A549 (cell line): Measurements from ENCODE around the gene KRTAP5-8. TPM values are rescaled to one million over a fixed set of nuclear protein-coding genes. Genes with fewer than 3 reads are reported as not detected.
"Not testable (repeated sequence)": the region's sequence is repeated elsewhere in the genome, so short reads cannot be mapped to it uniquely, and the experiment has no call there.

Source experiments
- ATAC-seq, 2 experiments: fragments of 200-7000 bp in 1 of 2; fragments of >200 bp in 1 of 2; cut with Nextera tagmentation in 1 of 2; cut with Tn5 transposase in 1 of 2; 3 replicates each; pipeline versions ENCODE4 v1.8.0 to v1.9.1; 2018 to 2020; ENCODE audit warnings: mild to moderate bottlenecking in 1 of 2, moderate library complexity in 1 of 2
- CTCF ChIA-PET: fragments of 300-600 bp; sonication (Branson Sonifier 250); formaldehyde crosslinking; extraction: SDS; loops from one replicate; lab custom pipeline; 2021; ENCODE audit warnings: antibody characterized with exemption, inconsistent platforms; lab: Yijun Ruan, JAX
- POLR2A ChIA-PET: fragments of 350-600 bp; formaldehyde crosslinking; extraction: SDS; loops from one replicate; lab custom pipeline; 2021; ENCODE audit warnings: antibody characterized with exemption, inconsistent platforms; lab: Yijun Ruan, JAX
- DNase-seq, 2 experiments: peaks; one replicate each; pipeline versions ENCODE4 v3.0.0 to v3.0.0-alpha.2; 2011 to 2016; ENCODE audit warnings: low read depth in 1 of 2, low spot score in 1 of 2
- FAIRE-seq: peaks from 2 replicates; lab custom pipeline; 2011; peaks lifted over from hg19 to GRCh38; lab: Jason Lieb, UNC
- H3K27ac ChIP-seq, 2 experiments: fragments of >200 bp; sonication (Bioruptor Twin); formaldehyde crosslinking; 3 replicates each; pipeline ENCODE4 v1.5.1; 2016 to 2017
- H3K4me1 ChIP-seq: fragments of >200 bp; sonication (Bioruptor Twin); formaldehyde crosslinking; 3 replicates; pipeline ENCODE4 v1.6.1; 2016
- H3K4me2 ChIP-seq: fragments of >200 bp; sonication (Bioruptor Twin); formaldehyde crosslinking; 3 replicates; pipeline ENCODE4 v1.6.1; 2016
- H3K4me3 ChIP-seq: fragments of >200 bp; sonication (Bioruptor Twin); formaldehyde crosslinking; 3 replicates; pipeline ENCODE4 v1.5.1; 2016
- H3K9me3 ChIP-seq: fragments of >200 bp; sonication (Bioruptor Twin); formaldehyde crosslinking; 3 replicates; pipeline ENCODE4 v1.6.1; 2016
- BHLHE40 ChIP-seq: IDR thresholded peaks from 2 replicates; pipeline ENCODE4 v1.6.1; 2012; ENCODE audit warnings: low read depth, low read length, inconsistent platforms
- CBX8 ChIP-seq: fragments of 200-600 bp; sonication (generic); IDR thresholded peaks from 2 replicates; pipeline ENCODE4 v1.6.1; 2016
- CEBPB ChIP-seq, 2 experiments: fragments of >200 bp in 1 of 2; sonication (Bioruptor Twin) in 1 of 2; formaldehyde crosslinking in 1 of 2; IDR thresholded peaks; 2 replicates each; pipeline ENCODE4 v1.6.1; 2012 to 2016
- CHD2 ChIP-seq: fragments of 150-350 bp; IDR thresholded peaks from 2 replicates; pipeline ENCODE4 v1.6.1; 2014; ENCODE audit warnings: low read length; ENCODE audit not compliant: partially characterized antibody
- CHD4 ChIP-seq: fragments of 200-600 bp; sonication (generic); IDR thresholded peaks from 2 replicates; pipeline ENCODE4 v1.6.1; 2016; ENCODE audit warnings: antibody characterized with exemption, mild to moderate bottlenecking, borderline replicate concordance
- EHF ChIP-seq: fragments of 250-450 bp; sonication (Bioruptor Pico); IDR thresholded peaks from 2 replicates; pipeline ENCODE4 v1.5.0; 2020; ENCODE audit warnings: mild to moderate bottlenecking
- EHMT2 ChIP-seq: fragments of 200-600 bp; sonication (generic); IDR thresholded peaks from 2 replicates; pipeline ENCODE4 v1.6.1; 2016; ENCODE audit warnings: antibody characterized with exemption, low read depth, mild to moderate bottlenecking, moderate library complexity
- FOSB ChIP-seq: fragments of 250-450 bp; sonication (Bioruptor Pico); IDR thresholded peaks from 2 replicates; pipeline ENCODE4 v1.5.0; 2020; ENCODE audit warnings: mild to moderate bottlenecking, moderate library complexity
- FOSL2 ChIP-seq, 2 experiments: fragments of 450-650 bp in 1 of 2; fragments of >200 bp in 1 of 2; sonication (Bioruptor Twin) in 1 of 2; formaldehyde crosslinking; IDR thresholded peaks; 2 replicates each; pipeline versions ENCODE4 v1.5.0 to v1.6.1; 2016 to 2020; ENCODE audit warnings: mild to moderate bottlenecking in 1 of 2, moderate library complexity in 1 of 2
- GATA3 ChIP-seq: IDR thresholded peaks from 2 replicates; pipeline ENCODE4 v1.6.1; 2012; ENCODE audit warnings: borderline replicate concordance
- HDAC2 ChIP-seq: fragments of 200-600 bp; sonication (generic); IDR thresholded peaks from 2 replicates; pipeline ENCODE4 v1.6.1; 2016
- HOXB5 ChIP-seq: fragments of 250-450 bp; sonication (Bioruptor Pico); IDR thresholded peaks from 2 replicates; pipeline ENCODE4 v1.5.0; 2020; ENCODE audit warnings: mild to moderate bottlenecking, moderate library complexity
- JUNB ChIP-seq: fragments of >200 bp; sonication (Bioruptor Twin); formaldehyde crosslinking; IDR thresholded peaks from 2 replicates; pipeline ENCODE4 v1.6.1; 2016
- KDM1A ChIP-seq: fragments of 200-600 bp; sonication (generic); IDR thresholded peaks from 2 replicates; pipeline ENCODE4 v1.6.1; 2016; ENCODE audit warnings: low read depth, mild to moderate bottlenecking
- MAZ ChIP-seq: fragments of 150-350 bp; IDR thresholded peaks from 2 replicates; pipeline ENCODE4 v1.6.1; 2014; ENCODE audit warnings: antibody characterized with exemption, low read depth, low read length, borderline replicate concordance
- NFE2L2 ChIP-seq: fragments of 150-350 bp; conservative IDR thresholded peaks from 2 replicates; pipeline ENCODE4 v1.6.1; 2014; ENCODE audit warnings: low read length
- NPAS2 ChIP-seq: fragments of 250-450 bp; sonication (Bioruptor Pico); IDR thresholded peaks from 2 replicates; pipeline ENCODE4 v1.8.0; 2022; ENCODE audit warnings: mild to moderate bottlenecking, moderate library complexity, borderline replicate concordance
- NR3C1 ChIP-seq: fragments of >200 bp; sonication (Bioruptor Twin); formaldehyde crosslinking; IDR thresholded peaks from 3 replicates; pipeline ENCODE4 v1.6.1; 2017
- POLR2AphosphoS2 ChIP-seq: conservative IDR thresholded peaks from 2 replicates; pipeline ENCODE4 v1.6.1; 2012; ENCODE audit warnings: low read length, improper control_type of control experiment, inconsistent platforms
- RAD21 ChIP-seq, 2 experiments: fragments of >200 bp in 1 of 2; sonication (Bioruptor Twin) in 1 of 2; formaldehyde crosslinking in 1 of 2; IDR thresholded peaks in 1 of 2; conservative IDR thresholded peaks in 1 of 2; 2 replicates in 1 of 2; 3 replicates in 1 of 2; pipeline ENCODE4 v1.6.1; 2012 to 2018; ENCODE audit warnings: inconsistent platforms in 1 of 2
- RARB ChIP-seq: fragments of 250-450 bp; sonication (Bioruptor Pico); IDR thresholded peaks from 2 replicates; pipeline ENCODE4 v1.8.0; 2021; ENCODE audit warnings: mild to moderate bottlenecking, moderate library complexity
- RFX5 ChIP-seq: fragments of 450-650 bp; IDR thresholded peaks from 2 replicates; pipeline ENCODE4 v1.7.1; 2014; ENCODE audit warnings: antibody characterized with exemption, mild to moderate bottlenecking, moderate library complexity
- TP53 ChIP-seq: fragments of 250-450 bp; sonication (Bioruptor Pico); IDR thresholded peaks from 2 replicates; pipeline ENCODE4 v1.5.0; 2021; ENCODE audit warnings: mild to moderate bottlenecking, moderate library complexity
- ZFP36 ChIP-seq: fragments of 450-650 bp; IDR thresholded peaks from 2 replicates; pipeline ENCODE4 v1.6.1; 2014; ENCODE audit warnings: borderline replicate concordance; ENCODE audit not compliant: partially characterized antibody
- WGBS: methylation state at CpG from one replicate; pipeline ENCODE4 v1.1.6; 2017; ENCODE audit errors: missing lambda C conversion rate; 5-methylcytosine and 5-hydroxymethylcytosine counted together
- polyA plus RNA-seq, 4 experiments: library from polyadenylated mRNA; depleted of rRNA in 3 of 4; stranded (reverse); fragments of >200 nt; fragmentation: RNase III in 1 of 4; extraction: RNeasy Plus Mini Kit Qiagen cat#74134 plus additional on column Dnase treatment in 1 of 4; gene quantifications; 2 replicates in 3 of 4; 3 replicates in 1 of 4; pipeline ENCODE4 v1.2.3, GENCODE V29; 2011 to 2017
- TF ChIP-seq, protein P1 (sequence below): fragments of >200 bp; sonication (Bioruptor Twin); formaldehyde crosslinking; IDR thresholded peaks from 3 replicates; pipeline ENCODE4 v1.6.1; 2016
- TF ChIP-seq, protein P2 (sequence below): IDR thresholded peaks from 2 replicates; pipeline ENCODE4 v1.6.1; 2012; ENCODE audit warnings: low read depth, borderline replicate concordance
- TF ChIP-seq, protein P3 (sequence below): fragments of >200 bp; sonication (Bioruptor Twin); formaldehyde crosslinking; IDR thresholded peaks from 3 replicates; pipeline ENCODE4 v1.5.1; 2016
- TF ChIP-seq, protein P4 (sequence below): IDR thresholded peaks from 2 replicates; pipeline ENCODE4 v1.6.1; 2012
- TF ChIP-seq, protein P5 (sequence below): IDR thresholded peaks from 2 replicates; pipeline ENCODE4 v1.6.1; 2012

Gene KRTAP5-8
- polyA plus RNA-seq, 2 of the 4 experiments (the other 2 are of a cell fraction), result not detected

DNA sequence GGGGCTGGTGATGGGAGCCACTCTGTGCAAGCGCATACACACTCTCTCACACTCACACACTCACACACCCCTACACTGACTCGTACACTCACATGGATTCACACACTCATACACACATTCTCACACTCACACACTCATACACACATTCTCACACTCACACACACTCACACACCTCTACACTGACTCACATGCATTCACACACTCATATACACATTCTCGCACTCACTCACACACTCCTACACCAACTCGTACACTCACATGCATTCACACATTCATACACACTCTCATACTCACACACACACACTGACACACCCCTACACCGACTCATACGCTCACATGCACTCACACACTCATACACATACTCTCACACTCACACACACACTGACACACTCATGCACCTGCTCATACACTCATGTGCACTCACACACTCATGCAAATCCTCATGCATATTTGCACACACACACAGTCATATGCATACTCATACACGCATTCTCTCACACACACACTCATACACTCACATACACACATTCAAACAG is 39.7 kb downstream of the KRTAP5-8 start:
- ChIA-PET CTCF (no interaction called here), POLR2A (no interaction called here)
- no peak for DNase-seq
- WGBS, result 42% methylated on average over 7 of the region's 7 CpGs
- Histone ChIP-seq H3K27ac (no peak overlapping the region), H3K4me3 (no peak overlapping the region), H3K9me3 (no peaks in the 10 kb centered on the region), H3K4me1 (0 out of 3 replicates have a peak, but pooled peaks cover 2% of the 10 kb centered on the region), H3K4me2 (no peak overlapping the region)
- ATAC-seq, result no peak
- TF ChIP-seq KDM1A, result no peak
- TF ChIP-seq, protein P1, sequence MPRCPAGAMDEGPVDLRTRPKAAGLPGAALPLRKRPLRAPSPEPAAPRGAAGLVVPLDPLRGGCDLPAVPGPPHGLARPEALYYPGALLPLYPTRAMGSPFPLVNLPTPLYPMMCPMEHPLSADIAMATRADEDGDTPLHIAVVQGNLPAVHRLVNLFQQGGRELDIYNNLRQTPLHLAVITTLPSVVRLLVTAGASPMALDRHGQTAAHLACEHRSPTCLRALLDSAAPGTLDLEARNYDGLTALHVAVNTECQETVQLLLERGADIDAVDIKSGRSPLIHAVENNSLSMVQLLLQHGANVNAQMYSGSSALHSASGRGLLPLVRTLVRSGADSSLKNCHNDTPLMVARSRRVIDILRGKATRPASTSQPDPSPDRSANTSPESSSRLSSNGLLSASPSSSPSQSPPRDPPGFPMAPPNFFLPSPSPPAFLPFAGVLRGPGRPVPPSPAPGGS, result no peak
- TF ChIP-seq HDAC2, result no peak
- TF ChIP-seq RFX5, result no peak
- no peak for TF ChIP-seq EHMT2
- TF ChIP-seq NR3C1, result no peak
- TF ChIP-seq, protein P2, sequence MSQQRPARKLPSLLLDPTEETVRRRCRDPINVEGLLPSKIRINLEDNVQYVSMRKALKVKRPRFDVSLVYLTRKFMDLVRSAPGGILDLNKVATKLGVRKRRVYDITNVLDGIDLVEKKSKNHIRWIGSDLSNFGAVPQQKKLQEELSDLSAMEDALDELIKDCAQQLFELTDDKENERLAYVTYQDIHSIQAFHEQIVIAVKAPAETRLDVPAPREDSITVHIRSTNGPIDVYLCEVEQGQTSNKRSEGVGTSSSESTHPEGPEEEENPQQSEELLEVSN, result no peak
- TF ChIP-seq CHD2, result no peak
- no peak for TF ChIP-seq CEBPB (IDR thresholded peaks at IDR 0.05)
- TF ChIP-seq TP53 (CRISPR knock-in tag), result no peak
- no peak for TF ChIP-seq CBX8
- FAIRE-seq, result no peak

DNA sequence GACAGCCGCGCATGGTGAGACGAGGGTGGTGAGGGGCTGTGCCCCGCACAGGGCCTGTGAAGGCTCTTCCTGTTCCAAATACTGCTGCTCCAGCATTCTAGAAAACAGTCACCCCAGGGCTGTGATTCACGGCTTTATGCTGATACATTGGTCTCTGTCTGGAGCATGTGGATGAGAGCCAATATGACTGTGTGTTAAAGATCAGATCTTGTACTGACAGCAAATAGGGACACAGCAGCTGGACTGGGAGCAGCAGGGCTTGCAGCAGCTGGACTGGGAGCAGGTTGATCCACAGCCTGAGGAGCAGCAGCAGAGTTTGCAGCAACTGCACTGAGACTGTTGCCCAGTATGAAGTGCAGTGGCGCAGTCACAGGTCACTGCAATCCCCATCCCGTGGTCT is 41.7 kb downstream of the KRTAP5-8 start:
- H3K27ac ChIP-seq, FAIRE-seq, H3K4me3 ChIP-seq, H3K9me3 ChIP-seq, POLR2A ChIA-PET, H3K4me1 ChIP-seq, H3K4me2 ChIP-seq, DNase-seq: not testable (repeated sequence)
- peak; percentile 15 to 24; a peak in 2 of 6 replicates for ATAC-seq
- 38% methylated on average over 7 of the region's 7 CpGs for WGBS
- CTCF ChIA-PET, result interaction anchor here (1.0 to 2.2 kb wide), 13 partner anchors 10 to 1107 kb away, joined by 3 to 12 read pairs (median 4); partner anchors contain the start of genes KRTAP5-10 and KRTAP5-9

DNA sequence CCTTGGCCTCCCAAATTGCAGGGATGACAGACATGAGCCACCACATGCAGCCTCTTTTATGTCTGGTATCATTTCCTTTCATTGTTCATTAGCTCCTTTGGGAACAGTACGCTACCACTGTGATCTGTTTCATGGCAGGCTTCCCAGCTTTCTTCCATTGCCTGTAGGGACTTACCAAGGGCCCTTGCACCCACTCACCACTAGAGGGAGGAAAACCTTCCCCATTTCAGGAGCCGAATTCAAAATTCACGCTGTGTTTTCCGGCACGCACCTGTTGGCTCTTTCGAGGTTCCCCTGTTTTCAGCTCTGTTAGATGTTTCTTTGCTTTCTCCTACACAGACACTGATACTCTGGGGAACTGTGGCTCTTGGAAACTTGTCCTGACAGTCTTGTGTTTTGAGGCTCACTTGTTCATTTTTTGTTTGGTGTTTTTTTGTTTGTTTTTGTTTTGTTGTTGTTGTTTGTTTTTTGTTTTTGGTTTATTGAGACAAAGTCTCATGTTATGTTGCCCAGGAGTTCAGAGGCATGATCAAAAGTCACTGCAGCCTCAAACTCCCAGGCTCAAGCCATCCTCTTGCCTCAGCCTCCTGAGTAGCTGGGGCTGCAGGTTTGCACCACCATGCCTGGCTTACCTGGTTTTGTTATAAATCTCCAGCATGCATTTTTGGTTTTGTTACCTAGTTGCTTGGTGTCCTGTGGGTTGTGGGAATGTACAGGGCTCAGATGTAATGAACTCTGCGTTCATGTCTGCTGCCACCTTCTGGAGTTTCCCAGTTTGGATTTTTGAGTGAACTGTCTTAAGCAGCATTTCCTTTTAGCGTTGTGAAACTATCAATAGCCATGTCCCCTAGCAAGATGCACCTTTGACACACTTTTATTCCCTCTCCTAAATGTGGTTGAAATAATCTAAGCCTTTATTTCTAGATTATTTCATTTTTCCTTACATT is 42.5 kb downstream of the KRTAP5-8 start:
- POLR2A ChIA-PET, result no interaction called here
- CTCF ChIA-PET, result interaction anchor here (0.6 to 2.5 kb wide), 17 partner anchors 9 to 1665 kb away, joined by 3 to 12 read pairs (median 4); partner anchors contain the start of genes KRTAP5-10 and KRTAP5-9
- no peaks in the 10 kb centered on the region for H3K9me3 ChIP-seq
- FAIRE-seq (peak; percentile 28), ATAC-seq (peak; percentile 84 to 94), DNase-seq (peak; percentile 65 to 69)
- peak overlapping the region; percentile 63 for H3K4me2 ChIP-seq
- 0 out of 3 replicates have a peak, but pooled peaks cover 2% of the 10 kb centered on the region for H3K4me1 ChIP-seq
- 7% methylated on average over 8 of the region's 8 CpGs for WGBS
- no peak overlapping the region for H3K4me3 ChIP-seq
- no peak overlapping the region for H3K27ac ChIP-seq
- TF ChIP-seq FOSB (CRISPR knock-in tag) (no peak), EHF (CRISPR knock-in tag) (no peak), RAD21 (conservative IDR thresholded peaks at IDR 0.05 in 1 of 2, IDR thresholded peaks at IDR 0.05 in 1 of 2) (peak in 1 of 2 experiments; percentile 32; a peak in 1 of 5 replicates), NFE2L2 (no peak), MAZ (no peak), ZFP36 (no peak), NPAS2 (no peak), CHD4 (no peak), POLR2AphosphoS2 (no peak), FOSL2 (IDR thresholded peaks at IDR 0.05) (no peak), FOSL2 (CRISPR knock-in tag; IDR thresholded peaks at IDR 0.05) (no peak), HOXB5 (CRISPR knock-in tag) (no peak), KDM1A (no peak), GATA3 (no peak), RARB (CRISPR knock-in tag) (no peak), BHLHE40 (no peak), JUNB (no peak)
- TF ChIP-seq, protein P3, sequence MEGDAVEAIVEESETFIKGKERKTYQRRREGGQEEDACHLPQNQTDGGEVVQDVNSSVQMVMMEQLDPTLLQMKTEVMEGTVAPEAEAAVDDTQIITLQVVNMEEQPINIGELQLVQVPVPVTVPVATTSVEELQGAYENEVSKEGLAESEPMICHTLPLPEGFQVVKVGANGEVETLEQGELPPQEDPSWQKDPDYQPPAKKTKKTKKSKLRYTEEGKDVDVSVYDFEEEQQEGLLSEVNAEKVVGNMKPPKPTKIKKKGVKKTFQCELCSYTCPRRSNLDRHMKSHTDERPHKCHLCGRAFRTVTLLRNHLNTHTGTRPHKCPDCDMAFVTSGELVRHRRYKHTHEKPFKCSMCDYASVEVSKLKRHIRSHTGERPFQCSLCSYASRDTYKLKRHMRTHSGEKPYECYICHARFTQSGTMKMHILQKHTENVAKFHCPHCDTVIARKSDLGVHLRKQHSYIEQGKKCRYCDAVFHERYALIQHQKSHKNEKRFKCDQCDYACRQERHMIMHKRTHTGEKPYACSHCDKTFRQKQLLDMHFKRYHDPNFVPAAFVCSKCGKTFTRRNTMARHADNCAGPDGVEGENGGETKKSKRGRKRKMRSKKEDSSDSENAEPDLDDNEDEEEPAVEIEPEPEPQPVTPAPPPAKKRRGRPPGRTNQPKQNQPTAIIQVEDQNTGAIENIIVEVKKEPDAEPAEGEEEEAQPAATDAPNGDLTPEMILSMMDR, result peak; percentile 72
- TF ChIP-seq, protein P4, sequence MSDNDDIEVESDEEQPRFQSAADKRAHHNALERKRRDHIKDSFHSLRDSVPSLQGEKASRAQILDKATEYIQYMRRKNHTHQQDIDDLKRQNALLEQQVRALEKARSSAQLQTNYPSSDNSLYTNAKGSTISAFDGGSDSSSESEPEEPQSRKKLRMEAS, result peak; percentile 55
- TF ChIP-seq, protein P5, sequence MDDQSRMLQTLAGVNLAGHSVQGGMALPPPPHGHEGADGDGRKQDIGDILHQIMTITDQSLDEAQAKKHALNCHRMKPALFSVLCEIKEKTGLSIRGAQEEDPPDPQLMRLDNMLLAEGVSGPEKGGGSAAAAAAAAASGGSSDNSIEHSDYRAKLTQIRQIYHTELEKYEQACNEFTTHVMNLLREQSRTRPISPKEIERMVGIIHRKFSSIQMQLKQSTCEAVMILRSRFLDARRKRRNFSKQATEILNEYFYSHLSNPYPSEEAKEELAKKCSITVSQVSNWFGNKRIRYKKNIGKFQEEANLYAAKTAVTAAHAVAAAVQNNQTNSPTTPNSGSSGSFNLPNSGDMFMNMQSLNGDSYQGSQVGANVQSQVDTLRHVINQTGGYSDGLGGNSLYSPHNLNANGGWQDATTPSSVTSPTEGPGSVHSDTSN, result no peak
